WTC11 (cell line): ENCODE data around the gene TMEM86B. TPM values are rescaled to one million over a fixed set of nuclear protein-coding genes. Genes with fewer than 3 reads are reported as not detected.

Experiments
- ATAC-seq: fragments of 200-7000 bp; cut with Tn5 transposase; 2 replicates; pipeline ENCODE4 v1.10.0; 2021; ENCODE audit warnings: mild to moderate bottlenecking, moderate library complexity
- CTCF ChIA-PET: fragments of 300-600 bp; sonication (Branson Sonifier 250); formaldehyde crosslinking; loops from one replicate; lab custom pipeline; 2021; ENCODE audit warnings: antibody characterized with exemption; lab: Charles Lee
- POLR2A ChIA-PET: fragments of 350-600 bp; sonication (Branson Sonifier 250); formaldehyde crosslinking; loops from one replicate; lab custom pipeline; 2021; ENCODE audit warnings: antibody characterized with exemption; lab: Charles Lee
- DNase-seq: peaks from one replicate; pipeline ENCODE4 v3.0.0; 2021; ENCODE audit warnings: low spot score
- H3K27ac Mint-ChIP-seq: 2 replicates; pipeline ENCODE4 v1.8.0; 2021; ENCODE audit warnings: mixed read lengths
- H3K27me3 Mint-ChIP-seq: 2 replicates; pipeline ENCODE4 v1.8.0; 2021; ENCODE audit warnings: low read depth, mild to moderate bottlenecking, moderate library complexity, mixed read lengths
- H3K36me3 Mint-ChIP-seq: 2 replicates; pipeline ENCODE4 v1.8.0; 2021; ENCODE audit warnings: mixed read lengths
- H3K4me1 Mint-ChIP-seq: 2 replicates; pipeline ENCODE4 v1.8.0; 2022; ENCODE audit warnings: mixed read lengths
- H3K4me3 Mint-ChIP-seq: 2 replicates; pipeline ENCODE4 v1.8.0; 2021; ENCODE audit warnings: mild to moderate bottlenecking, moderate library complexity, mixed read lengths
- H3K9me3 Mint-ChIP-seq: 2 replicates; pipeline ENCODE4 v1.8.0; 2021; ENCODE audit warnings: mixed read lengths
- CBFB ChIP-seq: sonication (generic); formaldehyde crosslinking; IDR thresholded peaks from 2 replicates; pipeline ENCODE4 v1.8.1; 2022; ENCODE audit warnings: mild to moderate bottlenecking, low read depth, missing genetic modification reagents
- CREB1 ChIP-seq: sonication (generic); formaldehyde crosslinking; IDR thresholded peaks from 2 replicates; pipeline ENCODE4 v1.8.0; 2023; ENCODE audit warnings: mild to moderate bottlenecking, missing genetic modification reagents
- ELF4 ChIP-seq: sonication (generic); formaldehyde crosslinking; IDR thresholded peaks from 2 replicates; pipeline ENCODE4 v1.8.1; 2022; ENCODE audit warnings: low read depth, mild to moderate bottlenecking, moderate library complexity, missing genetic modification reagents
- MYBL2 ChIP-seq: sonication (generic); formaldehyde crosslinking; IDR thresholded peaks from 2 replicates; pipeline ENCODE4 v1.8.1; 2023; ENCODE audit warnings: mild to moderate bottlenecking, moderate library complexity, missing genetic modification reagents
- NR3C1 ChIP-seq: sonication (generic); formaldehyde crosslinking; conservative IDR thresholded peaks from 2 replicates; pipeline ENCODE4 v1.8.1; 2023; ENCODE audit warnings: low read depth, mild to moderate bottlenecking, missing genetic modification reagents
- OVOL2 ChIP-seq: fragments of 250-450 bp; sonication (Bioruptor Pico); IDR thresholded peaks from 2 replicates; pipeline ENCODE4 v1.9.0; 2021; ENCODE audit warnings: mild to moderate bottlenecking, borderline replicate concordance
- PRRX2 ChIP-seq: fragments of 250-450 bp; sonication (Bioruptor Pico); IDR thresholded peaks from 2 replicates; pipeline ENCODE4 v1.8.0; 2021; ENCODE audit warnings: mild to moderate bottlenecking
- ZNF121 ChIP-seq: sonication (generic); formaldehyde crosslinking; IDR thresholded peaks from 2 replicates; pipeline ENCODE4 v1.8.0; 2023; ENCODE audit warnings: missing genetic modification reagents
- ZNF138 ChIP-seq: sonication (generic); formaldehyde crosslinking; conservative IDR thresholded peaks from 2 replicates; pipeline ENCODE4 v1.8.1; 2022; ENCODE audit warnings: mild to moderate bottlenecking, moderate library complexity, missing genetic modification reagents
- total RNA-seq: library from RNA; stranded (reverse); gene quantifications from 3 replicates; pipeline ENCODE4 v1.2.3, GENCODE V29; 2021
- TF ChIP-seq, protein P1 (sequence below): sonication (generic); formaldehyde crosslinking; IDR thresholded peaks from 2 replicates; pipeline ENCODE4 v1.8.0; 2022; ENCODE audit warnings: mild to moderate bottlenecking, missing genetic modification reagents
- TF ChIP-seq, protein P2 (sequence below): fragments of 200-600 bp; IDR thresholded peaks from 2 replicates; pipeline ENCODE4 v1.8.0; 2022; ENCODE audit warnings: antibody characterized with exemption
- TF ChIP-seq, protein P3 (sequence below): sonication (generic); formaldehyde crosslinking; IDR thresholded peaks from 2 replicates; pipeline ENCODE4 v1.8.0; 2022; ENCODE audit warnings: mild to moderate bottlenecking, missing genetic modification reagents
- TF ChIP-seq, protein P4 (sequence below): sonication (generic); formaldehyde crosslinking; IDR thresholded peaks from 2 replicates; pipeline ENCODE4 v1.8.1; 2023; ENCODE audit warnings: mild to moderate bottlenecking, missing genetic modification reagents, borderline replicate concordance

Gene TMEM86B
- total RNA-seq, 1 experiment from 2014 or later = 4.2 TPM

DNA sequence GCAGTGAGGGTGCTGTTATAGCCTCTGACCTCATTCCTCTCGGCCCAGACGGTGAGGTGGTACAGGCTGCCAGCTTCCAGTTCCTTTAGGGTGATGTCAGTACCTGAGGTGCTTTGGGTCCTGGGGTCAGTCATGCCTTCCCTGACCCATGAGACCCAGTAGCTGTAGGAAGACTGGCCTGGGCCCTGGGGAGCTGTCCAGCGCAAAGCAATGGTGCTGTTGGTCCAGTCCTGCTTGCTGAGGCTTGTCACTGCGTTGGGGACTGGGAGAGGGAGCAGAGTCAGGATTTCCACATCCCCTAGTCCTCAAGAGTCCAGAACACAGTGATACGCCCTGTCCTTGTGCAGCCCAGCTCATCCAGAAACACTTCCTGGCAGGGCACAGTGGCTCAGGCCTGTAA is 29.9 kb downstream of the TMEM86B start:
- no peak overlapping the region for H3K4me3 Mint-ChIP-seq
- H3K9me3 Mint-ChIP-seq = no peaks in the 10 kb centered on the region
- H3K27me3 Mint-ChIP-seq = peaks cover 37% of the 10 kb centered on the region
- ChIA-PET POLR2A (interaction anchor here (0.6 kb wide), 1 partner anchor 20 kb away, joined by 5 read pairs; no protein-coding TSS in a partner anchor), CTCF (interaction anchor here (0.7 to 1.6 kb wide), 6 partner anchors 8 to 305 kb away, joined by 3 to 5 read pairs (median 3); no protein-coding TSS in a partner anchor)
- ATAC-seq = no peak
- H3K4me1 Mint-ChIP-seq = no peaks in the 10 kb centered on the region
- H3K36me3 Mint-ChIP-seq = no peaks in the 10 kb centered on the region
- no peak overlapping the region for H3K27ac Mint-ChIP-seq
- no peak for TF ChIP-seq NR3C1 (CRISPR knock-in tag)
- no peak for DNase-seq

DNA sequence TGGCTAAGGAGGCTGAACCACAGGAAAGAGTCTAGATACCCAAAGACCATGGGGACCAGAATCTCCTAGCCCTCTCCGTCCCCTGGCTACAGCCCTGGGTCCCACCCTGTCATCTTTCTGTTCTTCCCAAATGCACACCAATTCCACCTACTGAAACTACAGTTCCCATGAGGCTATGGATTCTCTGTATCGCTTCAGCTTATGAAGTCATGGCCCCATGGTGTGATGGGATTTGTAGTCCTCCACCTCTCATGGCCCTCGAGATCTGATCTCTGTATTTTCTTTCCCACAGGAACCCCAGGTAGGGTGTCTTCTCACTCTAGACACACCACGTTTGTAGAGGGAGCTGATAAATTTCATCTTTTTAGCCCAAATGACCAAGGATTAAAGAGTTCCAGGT is 31.0 kb downstream of the TMEM86B start:
- peak; percentile 39; the same call in 1 of the 2 replicates for ATAC-seq
- ChIA-PET CTCF (interaction anchor here (1.4 kb wide), 1 partner anchor 109 kb away, joined by 3 read pairs; no protein-coding TSS in a partner anchor), POLR2A (no interaction called here)
- Mint-ChIP-seq H3K36me3 (no peaks in the 10 kb centered on the region), H3K9me3 (no peaks in the 10 kb centered on the region), H3K4me3 (no peak overlapping the region), H3K27ac (no peak overlapping the region; the same call in 1 of the 2 replicates), H3K4me1 (no peaks in the 10 kb centered on the region), H3K27me3 (peaks cover 40% of the 10 kb centered on the region)
- TF ChIP-seq PRRX2 (CRISPR knock-in tag) = no peak
- no peak for DNase-seq

DNA sequence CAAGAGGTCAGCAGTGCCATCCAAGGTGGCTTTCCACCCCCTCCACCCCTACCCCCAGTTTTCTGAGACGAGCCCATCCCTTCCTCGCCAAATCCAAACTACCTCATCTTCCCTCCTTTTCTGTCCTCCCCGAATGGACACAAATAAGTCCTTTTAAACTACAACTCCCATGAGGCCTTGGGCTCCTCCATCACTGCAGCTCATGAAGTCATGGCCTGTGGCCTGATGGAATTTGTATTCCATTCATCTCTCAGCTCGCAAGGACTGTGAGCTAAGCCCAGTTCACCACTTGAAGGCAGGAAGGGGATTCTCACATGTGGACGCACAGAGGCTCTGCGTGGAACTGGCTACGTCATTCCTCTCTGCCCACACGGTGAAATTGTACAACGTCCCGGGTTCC is 31.8 kb downstream of the TMEM86B start:
- ATAC-seq (peak; percentile 55), DNase-seq (no peak)
- Mint-ChIP-seq H3K4me1 (no peaks in the 10 kb centered on the region), H3K36me3 (no peaks in the 10 kb centered on the region), H3K9me3 (no peaks in the 10 kb centered on the region), H3K4me3 (no peak overlapping the region), H3K27ac (no peak overlapping the region), H3K27me3 (peaks cover 44% of the 10 kb centered on the region)
- TF ChIP-seq OVOL2 (CRISPR knock-in tag) = no peak
- TF ChIP-seq ELF4 = no peak
- TF ChIP-seq, protein P1, sequence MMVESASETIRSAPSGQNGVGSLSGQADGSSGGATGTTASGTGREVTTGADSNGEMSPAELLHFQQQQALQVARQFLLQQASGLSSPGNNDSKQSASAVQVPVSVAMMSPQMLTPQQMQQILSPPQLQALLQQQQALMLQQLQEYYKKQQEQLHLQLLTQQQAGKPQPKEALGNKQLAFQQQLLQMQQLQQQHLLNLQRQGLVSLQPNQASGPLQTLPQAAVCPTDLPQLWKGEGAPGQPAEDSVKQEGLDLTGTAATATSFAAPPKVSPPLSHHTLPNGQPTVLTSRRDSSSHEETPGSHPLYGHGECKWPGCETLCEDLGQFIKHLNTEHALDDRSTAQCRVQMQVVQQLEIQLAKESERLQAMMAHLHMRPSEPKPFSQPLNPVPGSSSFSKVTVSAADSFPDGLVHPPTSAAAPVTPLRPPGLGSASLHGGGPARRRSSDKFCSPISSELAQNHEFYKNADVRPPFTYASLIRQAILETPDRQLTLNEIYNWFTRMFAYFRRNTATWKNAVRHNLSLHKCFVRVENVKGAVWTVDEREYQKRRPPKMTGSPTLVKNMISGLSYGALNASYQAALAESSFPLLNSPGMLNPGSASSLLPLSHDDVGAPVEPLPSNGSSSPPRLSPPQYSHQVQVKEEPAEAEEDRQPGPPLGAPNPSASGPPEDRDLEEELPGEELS (CRISPR knock-in tag) = no peak
- no peak for TF ChIP-seq CREB1 (CRISPR knock-in tag)
- TF ChIP-seq, protein P2, sequence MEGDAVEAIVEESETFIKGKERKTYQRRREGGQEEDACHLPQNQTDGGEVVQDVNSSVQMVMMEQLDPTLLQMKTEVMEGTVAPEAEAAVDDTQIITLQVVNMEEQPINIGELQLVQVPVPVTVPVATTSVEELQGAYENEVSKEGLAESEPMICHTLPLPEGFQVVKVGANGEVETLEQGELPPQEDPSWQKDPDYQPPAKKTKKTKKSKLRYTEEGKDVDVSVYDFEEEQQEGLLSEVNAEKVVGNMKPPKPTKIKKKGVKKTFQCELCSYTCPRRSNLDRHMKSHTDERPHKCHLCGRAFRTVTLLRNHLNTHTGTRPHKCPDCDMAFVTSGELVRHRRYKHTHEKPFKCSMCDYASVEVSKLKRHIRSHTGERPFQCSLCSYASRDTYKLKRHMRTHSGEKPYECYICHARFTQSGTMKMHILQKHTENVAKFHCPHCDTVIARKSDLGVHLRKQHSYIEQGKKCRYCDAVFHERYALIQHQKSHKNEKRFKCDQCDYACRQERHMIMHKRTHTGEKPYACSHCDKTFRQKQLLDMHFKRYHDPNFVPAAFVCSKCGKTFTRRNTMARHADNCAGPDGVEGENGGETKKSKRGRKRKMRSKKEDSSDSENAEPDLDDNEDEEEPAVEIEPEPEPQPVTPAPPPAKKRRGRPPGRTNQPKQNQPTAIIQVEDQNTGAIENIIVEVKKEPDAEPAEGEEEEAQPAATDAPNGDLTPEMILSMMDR = no peak
- no peak for TF ChIP-seq ZNF138 (CRISPR knock-in tag)
- TF ChIP-seq ZNF121 (CRISPR knock-in tag) = no peak
- TF ChIP-seq, protein P3, sequence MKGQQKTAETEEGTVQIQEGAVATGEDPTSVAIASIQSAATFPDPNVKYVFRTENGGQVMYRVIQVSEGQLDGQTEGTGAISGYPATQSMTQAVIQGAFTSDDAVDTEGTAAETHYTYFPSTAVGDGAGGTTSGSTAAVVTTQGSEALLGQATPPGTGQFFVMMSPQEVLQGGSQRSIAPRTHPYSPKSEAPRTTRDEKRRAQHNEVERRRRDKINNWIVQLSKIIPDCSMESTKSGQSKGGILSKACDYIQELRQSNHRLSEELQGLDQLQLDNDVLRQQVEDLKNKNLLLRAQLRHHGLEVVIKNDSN (CRISPR knock-in tag) = no peak
- TF ChIP-seq, protein P4, sequence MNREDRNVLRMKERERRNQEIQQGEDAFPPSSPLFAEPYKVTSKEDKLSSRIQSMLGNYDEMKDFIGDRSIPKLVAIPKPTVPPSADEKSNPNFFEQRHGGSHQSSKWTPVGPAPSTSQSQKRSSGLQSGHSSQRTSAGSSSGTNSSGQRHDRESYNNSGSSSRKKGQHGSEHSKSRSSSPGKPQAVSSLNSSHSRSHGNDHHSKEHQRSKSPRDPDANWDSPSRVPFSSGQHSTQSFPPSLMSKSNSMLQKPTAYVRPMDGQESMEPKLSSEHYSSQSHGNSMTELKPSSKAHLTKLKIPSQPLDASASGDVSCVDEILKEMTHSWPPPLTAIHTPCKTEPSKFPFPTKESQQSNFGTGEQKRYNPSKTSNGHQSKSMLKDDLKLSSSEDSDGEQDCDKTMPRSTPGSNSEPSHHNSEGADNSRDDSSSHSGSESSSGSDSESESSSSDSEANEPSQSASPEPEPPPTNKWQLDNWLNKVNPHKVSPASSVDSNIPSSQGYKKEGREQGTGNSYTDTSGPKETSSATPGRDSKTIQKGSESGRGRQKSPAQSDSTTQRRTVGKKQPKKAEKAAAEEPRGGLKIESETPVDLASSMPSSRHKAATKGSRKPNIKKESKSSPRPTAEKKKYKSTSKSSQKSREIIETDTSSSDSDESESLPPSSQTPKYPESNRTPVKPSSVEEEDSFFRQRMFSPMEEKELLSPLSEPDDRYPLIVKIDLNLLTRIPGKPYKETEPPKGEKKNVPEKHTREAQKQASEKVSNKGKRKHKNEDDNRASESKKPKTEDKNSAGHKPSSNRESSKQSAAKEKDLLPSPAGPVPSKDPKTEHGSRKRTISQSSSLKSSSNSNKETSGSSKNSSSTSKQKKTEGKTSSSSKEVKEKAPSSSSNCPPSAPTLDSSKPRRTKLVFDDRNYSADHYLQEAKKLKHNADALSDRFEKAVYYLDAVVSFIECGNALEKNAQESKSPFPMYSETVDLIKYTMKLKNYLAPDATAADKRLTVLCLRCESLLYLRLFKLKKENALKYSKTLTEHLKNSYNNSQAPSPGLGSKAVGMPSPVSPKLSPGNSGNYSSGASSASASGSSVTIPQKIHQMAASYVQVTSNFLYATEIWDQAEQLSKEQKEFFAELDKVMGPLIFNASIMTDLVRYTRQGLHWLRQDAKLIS = no peak
- TF ChIP-seq MYBL2 (CRISPR knock-in tag) = no peak
- no peak for TF ChIP-seq CBFB (CRISPR knock-in tag)
- POLR2A ChIA-PET = interaction anchor here (0.6 kb wide), 1 partner anchor 40 kb away, joined by 4 read pairs; no protein-coding TSS in a partner anchor
- CTCF ChIA-PET = interaction anchor here (1.4 kb wide), 1 partner anchor 108 kb away, joined by 3 read pairs; no protein-coding TSS in a partner anchor
